ENCODE measurements around the gene IL2RA. TPM values are rescaled to one million over a fixed set of nuclear protein-coding genes. Genes with fewer than 3 reads are reported as not detected.
A peak's percentile ranks its signal among the peaks of the same experiment; 100 is the strongest.

IL2RA gene
- total and polyA plus RNA-seq, 9 of the 15 experiments (the other 6 are each of a cell fraction or from before 2014, with no cell fraction given), result 0.95 TPM; not detected in 8

- H3K9me3 ChIP-seq (replicated peaks; ENCODE audit: control insufficient read depth, insufficient read depth, low read depth, low read length), result no peaks in the 10 kb centered on the region
- in situ Hi-C loops (cut with MboI), result no loop called here
- H3K4me1 ChIP-seq (replicated peaks in 1 of 2; ENCODE audit: control insufficient read depth in 2 of 2, insufficient read depth in 2 of 2, low read length in 2 of 2), result peaks cover 10 to 14% of the 10 kb centered on the region in 2 experiments
- no peak overlapping the region for H3K4me2 ChIP-seq (ENCODE audit: insufficient read depth, low read length)
- H3K27me3 ChIP-seq (ENCODE audit: control insufficient read depth in 2 of 2, insufficient read depth in 2 of 2, low read length in 2 of 2), result peaks cover 3 to 8% of the 10 kb centered on the region in 2 experiments; a peak in 3 of 5 replicates
- ChIA-PET CTCF (ENCODE audit: low intra/inter-chr PET ratio) (interaction anchor here (0.6 to 0.7 kb wide), 2 partner anchors 39 to 239 kb away, joined by 3 read pairs; partner anchors contain the start of gene GDI2), POLR2A (interaction anchor here (0.6 kb wide), 1 partner anchor 248 kb away, joined by 3 read pairs; no protein-coding TSS in a partner anchor)
- H3K9ac ChIP-seq (ENCODE audit: insufficient read depth in 1 of 2, low read depth in 2 of 2, low read length in 2 of 2), result no peak overlapping the region
- no TSS peak for BruUV-seq (replicated peaks)
- H4K20me1 ChIP-seq (replicated peaks; ENCODE audit: control insufficient read depth, insufficient read depth, low read length), result no peaks in the 10 kb centered on the region
- no peak overlapping the region for H3K27ac ChIP-seq (ENCODE audit: extremely low read depth, low read depth, low read length)
- 72% methylated on average over 17 of the region's 17 CpGs for WGBS (ENCODE audit: insufficient coverage, low coverage, missing lambda C conversion rate)
- no peak for ATAC-seq
- no peaks in the 10 kb centered on the region for H3K36me3 ChIP-seq (ENCODE audit: control insufficient read depth, insufficient read depth, low read length)
- H2AFZ ChIP-seq (ENCODE audit: low read depth, low read length), result no peak overlapping the region; the same call in 1 of the 2 replicates
- no peaks in the 10 kb centered on the region for H3K79me2 ChIP-seq (ENCODE audit: control insufficient read depth, insufficient read depth, low read length)
- no peak for DNase-seq (ENCODE audit: extremely low read depth in 1 of 4, low spot score in 3 of 4)
- no peaks in the 10 kb centered on the region for H3K9me1 ChIP-seq (ENCODE audit: control insufficient read depth, insufficient read depth, low read length)
- intact Hi-C loops (cut with micrococcal nuclease), result no loop called here
- H3K4me3 ChIP-seq, result no peak overlapping the region
- no peak for FAIRE-seq
- TF ChIP-seq ZNF24 (IDR thresholded peaks at IDR 0.05) (peak; percentile 74), USF1 (CRISPR knock-in tag; IDR thresholded peaks at IDR 0.05) (no peak), TBL1XR1 (IDR thresholded peaks at IDR 0.05; ENCODE audit: low read length in 2 of 2) (no peak), HNRNPLL (IDR thresholded peaks at IDR 0.05; ENCODE audit: low read depth, low read length, poor library complexity, severe bottlenecking) (no peak)
These were observed 9.6 kb downstream of the IL2RA start for GRCh38 chr10:6052247-6053221.
